Measurements from ENCODE around the gene MAN2A1.
A peak's percentile ranks its signal among the peaks of the same experiment; 100 is the strongest.
"Not testable (repeated sequence)": the region's sequence is repeated elsewhere in the genome, so short reads cannot be mapped to it uniquely, and the experiment has no call there.

The MAN2A1 gene

DNA sequence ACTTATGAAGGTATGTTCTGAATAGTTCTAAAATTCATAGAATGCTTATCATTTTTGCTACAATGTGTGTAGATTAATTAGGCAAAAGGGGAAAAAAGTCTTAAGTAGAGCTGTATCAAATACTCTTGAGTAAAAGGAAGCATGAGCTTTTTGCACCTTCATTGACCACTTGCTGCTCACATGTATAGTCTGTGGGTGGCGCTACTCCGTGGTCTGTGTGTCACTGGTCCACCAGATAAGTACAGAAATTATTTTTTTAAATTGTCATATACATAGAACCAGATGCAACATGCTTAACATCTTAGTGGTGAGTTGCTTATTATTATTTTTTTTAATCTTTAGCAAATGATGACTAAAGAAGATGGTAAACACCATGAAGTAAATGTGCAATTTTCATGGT, 130.2 kb downstream of the MAN2A1 start:
- H3K4me3 ChIP-seq (ENCODE audit: control insufficient read depth, low read depth, low read length), result no peak overlapping the region
- TF ChIP-seq, protein P1, sequence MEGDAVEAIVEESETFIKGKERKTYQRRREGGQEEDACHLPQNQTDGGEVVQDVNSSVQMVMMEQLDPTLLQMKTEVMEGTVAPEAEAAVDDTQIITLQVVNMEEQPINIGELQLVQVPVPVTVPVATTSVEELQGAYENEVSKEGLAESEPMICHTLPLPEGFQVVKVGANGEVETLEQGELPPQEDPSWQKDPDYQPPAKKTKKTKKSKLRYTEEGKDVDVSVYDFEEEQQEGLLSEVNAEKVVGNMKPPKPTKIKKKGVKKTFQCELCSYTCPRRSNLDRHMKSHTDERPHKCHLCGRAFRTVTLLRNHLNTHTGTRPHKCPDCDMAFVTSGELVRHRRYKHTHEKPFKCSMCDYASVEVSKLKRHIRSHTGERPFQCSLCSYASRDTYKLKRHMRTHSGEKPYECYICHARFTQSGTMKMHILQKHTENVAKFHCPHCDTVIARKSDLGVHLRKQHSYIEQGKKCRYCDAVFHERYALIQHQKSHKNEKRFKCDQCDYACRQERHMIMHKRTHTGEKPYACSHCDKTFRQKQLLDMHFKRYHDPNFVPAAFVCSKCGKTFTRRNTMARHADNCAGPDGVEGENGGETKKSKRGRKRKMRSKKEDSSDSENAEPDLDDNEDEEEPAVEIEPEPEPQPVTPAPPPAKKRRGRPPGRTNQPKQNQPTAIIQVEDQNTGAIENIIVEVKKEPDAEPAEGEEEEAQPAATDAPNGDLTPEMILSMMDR (conservative IDR thresholded peaks at IDR 0.05; ENCODE audit: control insufficient read depth, insufficient read depth, low read depth, low read length), result no peak
- no peak for DNase-seq (ENCODE audit: low read depth)

DNA sequence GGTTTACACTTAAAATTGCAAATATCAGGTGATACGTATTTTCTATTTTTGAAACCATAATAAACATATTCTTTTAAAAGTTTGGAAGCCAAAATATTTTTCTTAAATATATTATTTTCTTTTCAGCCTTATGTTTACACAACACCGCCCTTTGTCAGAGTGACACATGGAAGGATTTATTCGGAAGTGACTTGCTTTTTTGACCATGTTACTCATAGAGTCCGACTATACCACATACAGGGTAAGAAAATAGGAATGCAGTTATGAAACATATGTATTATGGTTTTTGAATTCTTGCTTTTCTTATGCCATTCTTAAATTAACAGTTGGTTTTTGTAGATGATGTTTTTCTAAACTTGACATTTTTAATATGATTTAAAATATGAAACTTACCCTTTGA, 133.9 kb downstream of the MAN2A1 start:
- no peak overlapping the region for H3K4me3 ChIP-seq (ENCODE audit: control insufficient read depth, low read depth, low read length)
- TF ChIP-seq, protein P1 (conservative IDR thresholded peaks at IDR 0.05; ENCODE audit: control insufficient read depth, insufficient read depth, low read depth, low read length), result no peak
- DNase-seq (ENCODE audit: low read depth), result peak; percentile 43

DNA sequence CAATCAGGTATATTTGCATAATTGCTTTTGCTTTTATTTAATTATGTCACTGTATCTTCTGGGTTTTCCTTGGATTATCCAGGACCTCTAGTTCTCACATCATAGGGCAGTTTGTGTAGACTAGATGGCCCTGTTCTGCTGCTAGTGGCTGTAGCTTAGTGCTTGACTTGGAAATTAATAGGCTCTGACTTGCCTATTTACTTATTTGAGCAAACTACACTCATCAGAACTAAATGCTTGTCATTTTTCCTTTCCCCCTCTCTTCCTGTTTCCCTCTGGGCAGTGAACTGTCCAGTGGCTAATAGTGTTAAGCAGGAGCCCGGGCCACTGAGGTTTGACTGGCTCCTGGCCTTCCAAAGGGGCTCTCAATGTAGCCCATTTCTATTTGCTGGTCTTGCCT, 135.7 kb downstream of the MAN2A1 start:
- H3K4me3 ChIP-seq (ENCODE audit: control insufficient read depth, low read depth, low read length), result no peak overlapping the region
- TF ChIP-seq, protein P1 (conservative IDR thresholded peaks at IDR 0.05; ENCODE audit: control insufficient read depth, insufficient read depth, low read depth, low read length), result no peak
- no peak for DNase-seq (ENCODE audit: low read depth)

DNA sequence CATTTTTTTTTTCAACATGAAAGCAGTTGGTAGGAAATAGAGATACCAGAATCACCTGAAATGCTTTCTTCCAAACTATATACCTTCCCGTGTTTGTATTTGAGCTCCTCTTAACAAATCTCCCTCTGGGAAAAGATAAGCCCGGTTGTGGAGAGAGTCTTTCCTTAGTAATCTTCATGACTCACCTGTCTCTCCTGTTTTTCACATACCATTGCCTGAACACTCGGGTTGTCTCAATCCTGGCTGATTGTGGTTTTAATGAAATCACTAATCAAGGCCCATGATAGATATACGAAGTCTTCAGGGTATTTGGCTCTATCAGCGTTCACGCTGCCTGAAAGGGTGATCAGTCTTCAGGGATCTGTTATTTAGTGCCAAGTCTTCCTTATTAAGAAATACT, 136.7 kb downstream of the MAN2A1 start:
- H3K4me3 ChIP-seq (ENCODE audit: control insufficient read depth, low read depth, low read length), result no peak overlapping the region
- TF ChIP-seq, protein P1 (conservative IDR thresholded peaks at IDR 0.05; ENCODE audit: control insufficient read depth, insufficient read depth, low read depth, low read length), result no peak
- DNase-seq (ENCODE audit: low read depth), result peak; percentile 25

DNA sequence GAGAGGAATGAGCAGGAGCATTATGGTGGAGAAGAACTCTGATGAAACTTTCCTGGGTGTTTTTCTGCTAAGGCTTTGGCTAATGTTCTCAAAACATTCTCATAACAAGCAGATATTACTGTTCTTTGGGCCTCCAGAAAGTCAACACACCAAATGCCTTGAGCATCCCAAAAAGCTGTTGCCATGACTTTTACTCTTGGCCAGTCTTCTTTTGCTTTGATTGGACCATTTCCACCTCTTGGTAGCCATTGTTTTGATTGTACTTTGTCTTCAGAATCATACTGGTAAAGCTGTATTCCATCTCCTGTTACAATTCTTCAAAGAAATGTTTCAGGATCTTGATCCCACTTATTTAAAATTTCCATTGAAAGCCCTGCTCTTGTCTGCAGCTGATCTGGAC, 139.6 kb downstream of the MAN2A1 start:
- DNase-seq (ENCODE audit: low read depth), result no peak
- TF ChIP-seq, protein P1 (conservative IDR thresholded peaks at IDR 0.05; ENCODE audit: control insufficient read depth, insufficient read depth, low read depth, low read length), result no peak
- no peak overlapping the region for H3K4me3 ChIP-seq (ENCODE audit: control insufficient read depth, low read depth, low read length)

DNA sequence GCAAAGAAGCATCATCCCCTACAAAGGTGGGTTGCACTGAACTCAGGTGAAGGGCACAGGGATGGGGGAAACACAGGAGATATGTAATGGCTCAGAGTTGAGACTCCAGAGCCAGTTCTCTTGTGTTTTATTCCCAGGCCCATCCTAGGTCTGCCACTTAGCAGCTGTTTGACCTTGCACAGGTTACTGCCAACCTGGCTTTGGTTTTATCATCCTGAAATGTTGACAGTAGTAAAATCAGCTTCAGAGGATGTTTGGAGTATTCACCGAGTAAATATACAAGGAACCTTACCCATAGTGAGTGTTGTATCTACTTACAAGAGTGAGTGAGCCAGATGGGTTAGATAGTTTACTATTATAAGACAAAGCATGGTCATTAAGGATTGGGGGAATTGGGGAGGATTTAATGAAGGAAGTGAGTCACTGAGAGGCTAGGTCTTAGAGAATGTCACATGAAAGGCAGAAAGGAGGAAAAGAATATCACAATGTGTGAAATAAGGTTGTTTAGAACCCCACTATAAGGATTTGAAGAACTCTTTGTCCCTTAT, 141.3 kb downstream of the MAN2A1 start:
- TF ChIP-seq, protein P1 (conservative IDR thresholded peaks at IDR 0.05; ENCODE audit: control insufficient read depth, insufficient read depth, low read depth, low read length), result no peak

DNA sequence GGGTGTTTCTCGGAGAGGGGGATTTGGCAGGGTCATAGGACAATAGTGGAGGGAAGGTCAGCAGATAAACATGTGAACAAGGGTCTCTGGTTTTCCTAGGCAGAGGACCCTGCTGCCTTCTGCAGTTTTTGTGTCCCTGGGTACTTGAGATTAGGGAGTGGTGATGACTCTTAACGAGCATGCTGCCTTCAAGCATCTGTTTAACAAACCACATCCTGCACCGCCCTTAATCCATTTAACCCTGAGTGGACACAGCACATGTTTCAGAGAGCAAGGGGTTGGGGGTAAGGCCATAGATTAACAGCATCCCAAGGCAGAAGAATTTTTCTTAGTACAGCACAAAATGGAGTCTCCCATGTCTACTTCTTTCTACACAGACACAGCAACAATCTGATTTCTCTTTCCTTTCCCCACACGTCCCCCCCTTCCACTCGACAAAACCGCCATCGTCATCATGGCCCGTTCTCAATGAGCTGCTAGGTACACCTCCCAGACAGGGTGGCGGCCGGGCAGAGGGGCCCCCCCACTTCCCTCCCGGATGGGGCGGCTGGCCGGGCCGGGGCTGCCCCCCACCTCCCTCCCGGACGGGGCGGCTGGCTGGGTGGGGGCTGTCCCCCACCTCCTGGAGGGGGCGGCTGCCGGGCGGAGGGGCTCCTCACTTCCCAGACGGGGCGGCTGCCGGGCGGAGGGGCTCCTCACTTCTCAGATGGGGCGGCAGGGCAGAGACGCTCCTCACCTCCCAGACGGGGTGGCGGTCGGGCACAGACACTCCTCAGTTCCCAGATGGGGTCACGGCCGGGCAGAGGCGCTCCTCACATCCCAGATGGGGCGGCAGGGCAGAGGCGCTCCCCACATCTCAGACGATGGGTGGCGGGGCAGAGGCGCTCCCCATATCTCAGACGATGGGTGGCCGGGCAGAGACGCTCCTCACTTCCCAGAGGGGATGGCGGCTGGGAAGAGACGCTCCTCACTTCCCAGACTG, 142.8 kb downstream of the MAN2A1 start:
- DNase-seq (ENCODE audit: low read depth), result peak; percentile 46
- not testable (repeated sequence) for H3K4me3 ChIP-seq (ENCODE audit: control insufficient read depth, low read depth, low read length)

More for the DNA sequence above, 141.3 kb downstream of the MAN2A1 start:
- peak; percentile 62 for DNase-seq (ENCODE audit: low read depth)
- H3K4me3 ChIP-seq (ENCODE audit: control insufficient read depth, low read depth, low read length), result no peak overlapping the region
